Esophagus (tissue), 2 donors: Measurements from ENCODE around the gene P4HA1. TPM values are rescaled to one million over a fixed set of nuclear protein-coding genes. Genes with fewer than 3 reads are reported as not detected.
"Not testable (repeated sequence)": the region's sequence is repeated elsewhere in the genome, so short reads cannot be mapped to it uniquely, and the experiment has no call there.

ENCODE experiments used
- H3K27ac ChIP-seq, 2 donors: one replicate each; pipeline ENCODE4 v1.5.1; 2013; ENCODE audit warnings: low read depth in 2 of 2, mild to moderate bottlenecking in 2 of 2, inconsistent platforms in 1 of 2, low read length in 1 of 2, moderate library complexity in 1 of 2
- H3K27me3 ChIP-seq, 2 donors: one replicate each; pipeline ENCODE4 v1.6.1; 2013; ENCODE audit warnings: low read length in 2 of 2, control low read depth in 1 of 2, mild to moderate bottlenecking in 1 of 2; ENCODE audit not compliant: insufficient read depth in 2 of 2, control insufficient read depth in 1 of 2
- H3K36me3 ChIP-seq, 2 donors: one replicate each; pipeline ENCODE4 v1.6.1; 2013; ENCODE audit warnings: low read length in 1 of 2; ENCODE audit not compliant: control insufficient read depth in 2 of 2, insufficient read depth in 2 of 2
- H3K4me1 ChIP-seq, 2 donors: one replicate each; pipeline ENCODE4 v1.6.1; 2013; ENCODE audit warnings: low read length in 1 of 2; ENCODE audit not compliant: control insufficient read depth in 2 of 2, insufficient read depth in 2 of 2
- H3K4me3 ChIP-seq, 2 donors: one replicate each; pipeline ENCODE4 v1.5.1; 2013; ENCODE audit warnings: low read length in 2 of 2, mild to moderate bottlenecking in 2 of 2, low read depth in 1 of 2, moderate library complexity in 1 of 2
- H3K9me3 ChIP-seq, 2 donors: one replicate each; pipeline ENCODE4 v1.6.1; 2013; ENCODE audit warnings: mild to moderate bottlenecking in 2 of 2, low read depth in 1 of 2, low read length in 1 of 2, moderate library complexity in 1 of 2; ENCODE audit not compliant: control insufficient read depth in 2 of 2, insufficient read depth in 1 of 2
- WGBS, 2 donors: extraction: QIAGEN DNeasy Blood & Tissue Kit; methylation state at CpG; one replicate each; pipeline ENCODE4 v1.1.7; 2013; 5-methylcytosine and 5-hydroxymethylcytosine counted together
- polyA plus RNA-seq, 2 donors: library from polyadenylated mRNA; stranded (reverse); fragments of 200-250 nt; gene quantifications; one replicate each; pipeline ENCODE4 v1.2.3, GENCODE V29; 2013
- donor health status: healthy with polysubstance abuse.
- donor health status: Bipolar disorder and iron deficiency.

The P4HA1 gene
- polyA plus RNA-seq, 2 donors, result 4.0 to 5.1 TPM

DNA sequence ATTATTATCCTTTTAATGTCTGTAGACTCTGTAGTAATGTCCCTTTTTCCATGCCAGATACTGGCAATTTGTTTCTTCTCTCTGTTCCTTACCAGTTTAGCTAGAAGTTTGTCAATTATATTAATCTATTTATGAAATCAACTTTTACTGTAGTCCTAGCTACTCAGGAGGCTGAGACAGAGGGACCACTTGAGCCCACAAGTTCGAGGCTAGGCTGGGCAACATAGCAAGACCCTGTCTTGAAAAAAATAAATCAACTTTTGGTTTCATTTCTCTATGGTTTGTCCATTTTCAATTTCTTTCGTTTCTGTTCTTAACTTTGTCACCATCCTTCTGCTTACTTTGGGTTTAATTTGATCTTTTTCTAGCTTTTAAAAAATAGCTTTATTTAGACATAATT lies 99.6 kb downstream of the P4HA1 start:
- Histone ChIP-seq H3K9me3 (no peaks in the 10 kb centered on the region), H3K27ac (no peak overlapping the region), H3K36me3 (no peaks in the 10 kb centered on the region), H3K4me3 (no peak overlapping the region), H3K27me3 (no peaks in the 10 kb centered on the region), H3K4me1 (no peaks in the 10 kb centered on the region)
- 91 to 96% methylated on average over 2 of the region's 2 CpGs for WGBS, 2 donors

GRCh38 chr10:72995459-72995858 lies 101.2 kb downstream of the P4HA1 start:
- H3K36me3 ChIP-seq, H3K4me1 ChIP-seq, H3K27ac ChIP-seq, H3K27me3 ChIP-seq, H3K9me3 ChIP-seq, H3K4me3 ChIP-seq: not testable (repeated sequence)

GRCh38 chr10:72989771-72990170 lies 106.9 kb downstream of the P4HA1 start:
- WGBS, 2 donors, result 83 to 86% methylated on average over 7 of the region's 7 CpGs
- not testable (repeated sequence) for H3K27ac ChIP-seq, H3K4me1 ChIP-seq, H3K4me3 ChIP-seq, H3K27me3 ChIP-seq, H3K36me3 ChIP-seq, H3K9me3 ChIP-seq

- not testable (repeated sequence) for H3K27ac ChIP-seq, H3K4me1 ChIP-seq, H3K36me3 ChIP-seq, H3K4me3 ChIP-seq, H3K27me3 ChIP-seq
- WGBS, 2 donors, result 89 to 99% methylated on average over 4 of the region's 4 CpGs
- peaks cover 6 to 12% of the 10 kb centered on the region in 2 donors for H3K9me3 ChIP-seq
Observed at GRCh38 chr10:72984618-72985017, 112.0 kb downstream of the P4HA1 start.

DNA sequence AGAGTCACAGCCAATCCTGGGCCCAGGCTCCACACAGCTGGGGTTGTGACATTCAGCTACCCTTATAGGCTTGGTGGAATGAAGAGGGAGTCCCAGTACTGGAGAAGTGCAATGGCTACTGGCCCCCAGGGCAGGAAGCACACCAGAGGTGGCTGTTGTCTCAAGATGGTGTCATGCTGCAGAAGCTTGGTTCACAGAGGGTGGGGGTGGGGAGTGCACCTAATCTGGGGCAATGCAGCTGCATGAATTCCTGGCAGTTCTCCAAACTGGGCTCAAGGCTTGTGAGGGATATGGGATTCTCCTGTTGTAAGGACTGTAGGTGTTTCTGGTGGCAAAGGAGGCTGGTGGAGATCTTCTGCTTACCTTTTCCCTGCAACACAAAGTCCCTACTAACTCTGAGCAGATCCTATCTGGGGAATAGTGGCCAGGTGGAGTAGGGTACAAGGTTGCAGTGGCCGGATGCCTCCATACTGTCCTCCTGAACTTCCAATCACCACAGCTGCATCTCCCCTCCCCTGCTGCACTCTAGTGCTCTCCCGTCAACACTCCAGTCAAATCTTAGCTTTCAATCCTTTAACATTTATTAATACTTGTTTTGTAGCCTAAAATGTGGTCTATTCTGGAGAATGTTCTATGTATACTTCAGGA lies 114.7 kb downstream of the P4HA1 start:
- Histone ChIP-seq H3K27ac (no peak overlapping the region), H3K27me3 (no peaks in the 10 kb centered on the region), H3K36me3 (no peaks in the 10 kb centered on the region), H3K9me3 (peaks cover 6 to 15% of the 10 kb centered on the region in 2 donors), H3K4me3 (no peak overlapping the region), H3K4me1 (no peaks in the 10 kb centered on the region)
- 94 to 95% methylated on average over 2 of the region's 2 CpGs for WGBS, 2 donors

GRCh38 chr10:72981028-72981881 lies 115.4 kb downstream of the P4HA1 start:
- Histone ChIP-seq H3K27ac (no peak overlapping the region), H3K36me3 (no peaks in the 10 kb centered on the region), H3K27me3 (no peaks in the 10 kb centered on the region), H3K4me3 (no peak overlapping the region), H3K4me1 (no peaks in the 10 kb centered on the region), H3K9me3 (peaks cover 6 to 15% of the 10 kb centered on the region in 2 donors)
- 80 to 94% methylated on average over 4 of the region's 4 CpGs for WGBS, 2 donors

GRCh38 chr10:72980348-72980747 lies 116.3 kb downstream of the P4HA1 start:
- H3K9me3 ChIP-seq, result peaks cover 6 to 15% of the 10 kb centered on the region in 2 donors
- H3K4me1 ChIP-seq, result no peaks in the 10 kb centered on the region
- 91 to 93% methylated on average over 2 of the region's 2 CpGs for WGBS, 2 donors
- no peaks in the 10 kb centered on the region for H3K27me3 ChIP-seq
- no peak overlapping the region for H3K27ac ChIP-seq
- H3K36me3 ChIP-seq, result no peaks in the 10 kb centered on the region
- H3K4me3 ChIP-seq, result no peak overlapping the region

- Histone ChIP-seq H3K4me3 (no peak overlapping the region), H3K27me3 (no peaks in the 10 kb centered on the region), H3K4me1 (no peaks in the 10 kb centered on the region), H3K9me3 (peaks cover 6 to 15% of the 10 kb centered on the region in 2 donors), H3K36me3 (no peaks in the 10 kb centered on the region), H3K27ac (no peak overlapping the region)
Observed at GRCh38 chr10:72979709-72980108, 117.0 kb downstream of the P4HA1 start.

- Histone ChIP-seq H3K36me3 (no peaks in the 10 kb centered on the region), H3K27ac (no peak overlapping the region), H3K27me3 (no peaks in the 10 kb centered on the region), H3K4me3 (no peak overlapping the region), H3K9me3 (peaks cover 6 to 13% of the 10 kb centered on the region in 2 donors), H3K4me1 (no peaks in the 10 kb centered on the region)
- 90 to 97% methylated on average over 1 of the region's 1 CpG for WGBS, 2 donors
Observed at GRCh38 chr10:72976886-72977285, 119.8 kb downstream of the P4HA1 start.
